ENCODE data around the gene LTBP1. TPM values are rescaled to one million over a fixed set of nuclear protein-coding genes. Genes with fewer than 3 reads are reported as not detected.

Gene LTBP1
- total and polyA plus RNA-seq, 2 experiments from 2014 or later, result 157 to 211 TPM

- in situ Hi-C loops (cut with MboI), result no loop called here
- Histone ChIP-seq H3K27ac (no peak overlapping the region), H3K4me2 (ENCODE audit: unreplicated experiment) (no peak overlapping the region), H3K9me3 (ENCODE audit: low read depth) (no peaks in the 10 kb centered on the region), H2AFZ (peak overlapping the region; percentile 17; the same call in 1 of the 2 replicates), H3K9me2 (ENCODE audit: insufficient read depth) (no peaks in the 10 kb centered on the region), H3K36me3 (ENCODE audit: low read depth) (no peaks in the 10 kb centered on the region), H3K9ac (no peak overlapping the region), H3K4me3 (no peak overlapping the region), H3K27me3 (replicated peaks; ENCODE audit: insufficient read depth) (no peaks in the 10 kb centered on the region), H3K4me1 (ENCODE audit: insufficient read depth) (peaks cover 10% of the 10 kb centered on the region), H4K20me1 (ENCODE audit: insufficient read depth) (no peaks in the 10 kb centered on the region), H3F3A (ENCODE audit: insufficient read depth) (0 out of 2 replicates have a peak, but pooled peaks cover 12% of the 10 kb centered on the region), H3K79me2 (ENCODE audit: insufficient read depth) (no peaks in the 10 kb centered on the region)
- TF ChIP-seq EZH2phosphoT487 (IDR thresholded peaks at IDR 0.05; ENCODE audit: insufficient read depth, low read depth) (no peak), EZH2 (IDR thresholded peaks at IDR 0.05; ENCODE audit: insufficient read depth, poor library complexity, severe bottlenecking) (no peak)
- 67 to 71% methylated on average over 2 of the region's 2 CpGs for WGBS, 2 experiments (ENCODE audit: low coverage in 1 of 2, low lambda C conversion rate in 2 of 2, missing lambda C conversion rate in 2 of 2)
- DNase-seq, result no peak
These were observed 113.7 kb downstream of the LTBP1 start for GRCh38 chr2:33060405-33060804.

- H3K79me2 ChIP-seq (ENCODE audit: insufficient read depth), result no peaks in the 10 kb centered on the region
- in situ Hi-C loops (cut with MboI), result no loop called here
- 0 out of 2 replicates have a peak, but pooled peaks cover 12% of the 10 kb centered on the region for H3F3A ChIP-seq (ENCODE audit: insufficient read depth)
- TF ChIP-seq EZH2phosphoT487 (IDR thresholded peaks at IDR 0.05; ENCODE audit: insufficient read depth, low read depth) (no peak), EZH2 (IDR thresholded peaks at IDR 0.05; ENCODE audit: insufficient read depth, poor library complexity, severe bottlenecking) (no peak)
- peak; percentile 11 for DNase-seq
- no peaks in the 10 kb centered on the region for H3K9me3 ChIP-seq (ENCODE audit: low read depth)
- no peaks in the 10 kb centered on the region for H3K27me3 ChIP-seq (replicated peaks; ENCODE audit: insufficient read depth)
- no peaks in the 10 kb centered on the region for H3K9me2 ChIP-seq (ENCODE audit: insufficient read depth)
- no peak overlapping the region for H3K9ac ChIP-seq
- H3K27ac ChIP-seq, result no peak overlapping the region
- 77 to 86% methylated on average over 4 of the region's 4 CpGs for WGBS, 2 experiments (ENCODE audit: low coverage in 1 of 2, low lambda C conversion rate in 2 of 2, missing lambda C conversion rate in 2 of 2)
- H2AFZ ChIP-seq, result no peak overlapping the region
- no peaks in the 10 kb centered on the region for H3K36me3 ChIP-seq (ENCODE audit: low read depth)
- H3K4me3 ChIP-seq, result no peak overlapping the region
- H3K4me1 ChIP-seq (ENCODE audit: insufficient read depth), result peaks cover 18% of the 10 kb centered on the region
- H3K4me2 ChIP-seq (ENCODE audit: unreplicated experiment), result no peak overlapping the region
- H4K20me1 ChIP-seq (ENCODE audit: insufficient read depth), result no peaks in the 10 kb centered on the region
These were observed 116.0 kb downstream of the LTBP1 start for GRCh38 chr2:33062665-33063250.

DNA sequence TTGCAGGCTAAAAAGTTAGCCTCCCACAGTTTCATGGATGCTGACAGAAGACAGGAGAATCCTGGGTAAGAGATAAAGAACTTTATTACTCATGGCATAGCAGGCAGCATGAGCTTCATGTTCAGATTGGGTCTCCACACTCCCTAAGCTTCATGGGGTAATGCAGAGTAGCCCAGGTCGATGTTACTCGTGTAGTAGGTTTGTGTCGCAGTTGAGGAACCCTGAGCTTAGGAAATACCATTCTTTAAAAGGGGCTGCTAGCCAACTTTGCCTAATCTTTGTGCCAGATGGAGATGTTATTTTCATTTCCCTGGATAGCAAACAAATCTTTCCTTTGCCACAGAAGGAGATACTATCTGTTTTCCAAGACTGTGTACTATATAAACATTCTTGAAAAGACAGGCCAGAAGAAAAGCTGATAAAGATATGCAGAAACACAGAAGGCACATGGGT is 117.6 kb downstream of the LTBP1 start:
- Histone ChIP-seq H4K20me1 (ENCODE audit: insufficient read depth) (no peaks in the 10 kb centered on the region), H3K4me2 (ENCODE audit: unreplicated experiment) (no peak overlapping the region), H3K9me3 (ENCODE audit: low read depth) (no peaks in the 10 kb centered on the region), H3K79me2 (ENCODE audit: insufficient read depth) (no peaks in the 10 kb centered on the region), H3K9me2 (ENCODE audit: insufficient read depth) (no peaks in the 10 kb centered on the region), H3F3A (ENCODE audit: insufficient read depth) (peaks cover 20% of the 10 kb centered on the region), H3K9ac (no peak overlapping the region), H3K4me1 (ENCODE audit: insufficient read depth) (peaks cover 34% of the 10 kb centered on the region), H3K27ac (no peak overlapping the region), H3K36me3 (ENCODE audit: low read depth) (no peaks in the 10 kb centered on the region), H3K27me3 (replicated peaks; ENCODE audit: insufficient read depth) (no peaks in the 10 kb centered on the region), H3K4me3 (no peak overlapping the region), H2AFZ (no peak overlapping the region)
- TF ChIP-seq EZH2 (IDR thresholded peaks at IDR 0.05; ENCODE audit: insufficient read depth, poor library complexity, severe bottlenecking) (no peak), EZH2phosphoT487 (IDR thresholded peaks at IDR 0.05; ENCODE audit: insufficient read depth, low read depth) (no peak)
- in situ Hi-C loops (cut with MboI), result no loop called here
- DNase-seq, result no peak
- WGBS, 2 experiments (ENCODE audit: low coverage in 1 of 2, low lambda C conversion rate in 2 of 2, missing lambda C conversion rate in 2 of 2), result 95 to 100% methylated on average over 3 of the region's 3 CpGs

DNA sequence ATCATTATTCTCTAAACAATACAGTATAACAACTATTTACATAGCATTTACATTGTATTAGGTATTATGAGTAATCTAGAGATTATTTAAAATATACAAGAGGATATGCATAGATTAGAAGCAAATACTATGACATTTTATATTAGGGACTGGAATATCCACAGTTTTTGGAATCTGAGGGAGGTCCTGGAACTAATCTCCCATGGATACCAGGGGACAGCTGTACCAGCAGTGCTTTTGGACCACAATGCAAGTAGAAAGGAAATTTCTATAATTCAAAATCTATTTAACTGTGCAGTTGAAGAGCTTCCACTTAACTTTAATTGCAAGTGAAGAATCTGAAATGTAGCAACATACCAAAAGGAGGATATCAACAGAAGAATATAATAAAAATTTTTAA is 120.8 kb downstream of the LTBP1 start:
- Histone ChIP-seq H3K9ac (no peak overlapping the region), H4K20me1 (ENCODE audit: insufficient read depth) (no peaks in the 10 kb centered on the region), H3K4me2 (ENCODE audit: unreplicated experiment) (no peak overlapping the region), H3K4me1 (ENCODE audit: insufficient read depth) (peaks cover 42% of the 10 kb centered on the region), H3K36me3 (ENCODE audit: low read depth) (no peaks in the 10 kb centered on the region), H3F3A (ENCODE audit: insufficient read depth) (peaks cover 26% of the 10 kb centered on the region), H2AFZ (no peak overlapping the region), H3K9me3 (ENCODE audit: low read depth) (no peaks in the 10 kb centered on the region), H3K27ac (no peak overlapping the region), H3K9me2 (ENCODE audit: insufficient read depth) (no peaks in the 10 kb centered on the region), H3K27me3 (replicated peaks; ENCODE audit: insufficient read depth) (no peaks in the 10 kb centered on the region), H3K4me3 (no peak overlapping the region), H3K79me2 (ENCODE audit: insufficient read depth) (no peaks in the 10 kb centered on the region)
- TF ChIP-seq EZH2 (IDR thresholded peaks at IDR 0.05; ENCODE audit: insufficient read depth, poor library complexity, severe bottlenecking) (no peak), EZH2phosphoT487 (IDR thresholded peaks at IDR 0.05; ENCODE audit: insufficient read depth, low read depth) (no peak)
- in situ Hi-C loops (cut with MboI), result no loop called here
- DNase-seq, result no peak
